Epithelial cell of esophagus (primary cell): Measurements from ENCODE around the gene ADGRL2.
A peak's percentile ranks its signal among the peaks of the same experiment; 100 is the strongest.

Experiments used
- DNase-seq: peaks from one replicate; pipeline ENCODE4 v3.0.0; 2010; ENCODE audit warnings: low read depth
- H3K4me3 ChIP-seq: 2 replicates; pipeline ENCODE4 v1.5.1; 2011; ENCODE audit warnings: mild to moderate bottlenecking, low read length, control low read depth
- TF ChIP-seq, protein P1 (sequence below): IDR thresholded peaks from 2 replicates; pipeline ENCODE4 v1.5.1; 2011; ENCODE audit warnings: low read depth, mild to moderate bottlenecking, low read length, control low read depth, inconsistent platforms; ENCODE audit not compliant: insufficient read depth; ENCODE audit errors: missing control alignments

The ADGRL2 gene

DNA sequence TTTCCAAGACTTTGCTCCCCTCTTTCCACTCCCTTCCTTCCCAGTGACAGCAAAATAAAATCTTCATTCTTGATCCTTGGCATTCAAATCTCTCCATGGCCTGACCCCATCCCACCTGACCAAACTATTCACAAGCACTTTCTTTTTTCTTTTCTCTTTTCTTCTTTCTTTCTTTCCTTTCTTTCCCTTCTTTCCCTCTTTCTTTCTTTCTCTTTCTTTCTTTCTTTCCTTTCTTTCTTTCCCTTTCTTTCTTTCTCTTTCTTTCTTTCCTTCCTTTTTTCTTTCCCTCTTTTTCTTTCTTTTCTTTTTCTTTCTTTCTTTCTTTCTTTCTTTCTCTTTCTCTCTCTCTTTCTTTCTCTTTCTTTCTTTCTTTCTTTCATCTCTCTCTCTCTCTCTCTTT is 207.1 kb downstream of the ADGRL2 start:
- TF ChIP-seq, protein P1, sequence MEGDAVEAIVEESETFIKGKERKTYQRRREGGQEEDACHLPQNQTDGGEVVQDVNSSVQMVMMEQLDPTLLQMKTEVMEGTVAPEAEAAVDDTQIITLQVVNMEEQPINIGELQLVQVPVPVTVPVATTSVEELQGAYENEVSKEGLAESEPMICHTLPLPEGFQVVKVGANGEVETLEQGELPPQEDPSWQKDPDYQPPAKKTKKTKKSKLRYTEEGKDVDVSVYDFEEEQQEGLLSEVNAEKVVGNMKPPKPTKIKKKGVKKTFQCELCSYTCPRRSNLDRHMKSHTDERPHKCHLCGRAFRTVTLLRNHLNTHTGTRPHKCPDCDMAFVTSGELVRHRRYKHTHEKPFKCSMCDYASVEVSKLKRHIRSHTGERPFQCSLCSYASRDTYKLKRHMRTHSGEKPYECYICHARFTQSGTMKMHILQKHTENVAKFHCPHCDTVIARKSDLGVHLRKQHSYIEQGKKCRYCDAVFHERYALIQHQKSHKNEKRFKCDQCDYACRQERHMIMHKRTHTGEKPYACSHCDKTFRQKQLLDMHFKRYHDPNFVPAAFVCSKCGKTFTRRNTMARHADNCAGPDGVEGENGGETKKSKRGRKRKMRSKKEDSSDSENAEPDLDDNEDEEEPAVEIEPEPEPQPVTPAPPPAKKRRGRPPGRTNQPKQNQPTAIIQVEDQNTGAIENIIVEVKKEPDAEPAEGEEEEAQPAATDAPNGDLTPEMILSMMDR, result no peak
- no peak for DNase-seq

DNA sequence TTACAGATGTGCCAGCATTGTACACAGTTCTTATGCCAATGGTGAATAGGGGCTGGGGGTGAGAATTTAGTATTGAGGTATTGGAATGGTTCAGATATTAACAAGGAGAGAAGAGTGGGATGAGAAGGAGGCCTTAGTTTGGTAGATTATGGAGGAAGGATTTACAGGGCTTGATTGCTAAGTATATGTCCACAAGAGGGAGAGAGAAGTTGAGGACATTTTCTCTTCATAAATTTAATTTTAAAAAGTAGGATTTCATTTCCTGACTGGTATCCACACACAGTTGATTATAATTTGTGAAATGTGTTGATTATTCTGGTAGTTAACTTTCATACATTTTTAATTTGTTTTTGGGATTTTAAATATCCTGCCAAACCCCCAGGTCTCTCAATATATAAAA is 213.0 kb downstream of the ADGRL2 start:
- TF ChIP-seq, protein P1, result peak; percentile 19
- no peak overlapping the region for H3K4me3 ChIP-seq
- no peak for DNase-seq

More for the DNA sequence above, 207.1 kb downstream of the ADGRL2 start:
- no peak overlapping the region for H3K4me3 ChIP-seq

DNA sequence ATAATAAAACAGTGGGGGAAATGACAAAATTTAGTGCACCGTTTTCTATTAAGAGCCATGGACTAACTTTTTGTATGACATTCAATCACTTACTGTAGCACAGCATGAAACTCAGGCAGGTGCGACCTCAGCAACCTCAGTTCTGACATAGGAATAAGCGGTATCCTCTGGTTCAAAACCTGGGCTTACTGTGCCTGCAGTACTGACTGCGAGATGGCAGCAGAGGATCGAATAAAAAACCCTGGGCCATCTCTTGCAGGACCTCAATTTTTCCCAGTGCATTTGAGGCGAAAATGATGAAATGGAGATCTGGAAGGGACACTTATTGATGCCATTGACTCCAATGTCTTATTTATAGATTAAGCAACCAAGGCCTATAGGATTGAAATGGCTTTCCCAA is 214.7 kb downstream of the ADGRL2 start:
- TF ChIP-seq, protein P1, result no peak
- H3K4me3 ChIP-seq, result no peak overlapping the region
- no peak for DNase-seq

DNA sequence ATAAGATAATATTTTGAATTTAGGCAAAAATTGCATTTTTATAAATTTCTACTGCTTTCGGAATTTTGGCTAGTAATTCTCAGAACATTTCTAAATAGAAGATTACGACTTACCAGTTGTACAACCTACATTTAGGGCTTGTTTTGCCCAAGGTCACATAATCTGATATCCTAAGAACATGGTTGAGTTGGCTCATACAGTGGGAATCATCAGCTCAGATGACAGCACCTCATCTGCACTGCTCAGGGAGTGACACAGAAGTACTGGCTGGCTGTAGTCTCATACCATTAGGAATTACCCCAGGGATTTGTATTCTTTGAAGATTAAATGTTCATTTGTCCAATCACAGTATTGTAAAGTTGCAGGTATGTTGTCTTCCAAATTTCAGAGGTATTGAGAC is 217.6 kb downstream of the ADGRL2 start:
- TF ChIP-seq, protein P1, result no peak
- no peak overlapping the region for H3K4me3 ChIP-seq
- DNase-seq, result no peak

DNA sequence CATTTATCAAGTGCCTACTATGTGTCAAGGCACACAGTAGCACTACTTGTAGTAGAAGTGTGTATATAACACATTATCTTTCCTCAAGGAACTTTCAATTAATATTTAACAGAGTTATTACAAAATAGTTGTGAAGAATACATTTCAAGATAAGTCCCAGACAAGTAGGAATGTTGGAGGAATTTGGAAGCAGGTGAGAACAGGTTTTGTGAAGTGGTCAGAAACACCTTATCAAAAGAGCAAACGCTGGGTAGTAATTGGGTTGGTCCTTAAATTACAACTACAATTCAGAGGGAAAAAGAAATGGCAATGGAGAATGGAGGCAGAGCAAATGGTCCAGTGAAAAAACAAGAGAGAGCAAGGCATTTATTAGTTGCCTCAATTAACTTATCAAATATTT is 218.8 kb downstream of the ADGRL2 start:
- no peak for DNase-seq
- no peak overlapping the region for H3K4me3 ChIP-seq
- TF ChIP-seq, protein P1, result no peak

DNA sequence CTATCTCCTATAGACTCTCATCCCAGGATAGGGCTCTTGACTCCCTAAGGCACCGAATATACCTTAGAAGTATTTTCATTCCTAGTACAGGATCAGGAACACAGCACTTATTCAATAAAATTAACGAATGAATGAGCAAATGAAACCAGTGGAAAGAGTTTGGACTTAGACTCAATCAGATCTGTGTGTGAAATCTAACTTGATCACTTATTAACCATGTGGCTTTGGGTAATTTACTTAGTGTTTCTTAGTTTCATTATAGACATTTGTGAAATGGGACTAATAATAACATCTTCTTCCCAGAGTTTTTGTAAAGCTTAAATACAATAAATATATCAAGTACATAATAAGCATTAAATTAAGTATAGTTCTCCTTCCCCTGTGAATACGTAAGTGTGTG is 230.1 kb downstream of the ADGRL2 start:
- H3K4me3 ChIP-seq, result no peak overlapping the region
- no peak for DNase-seq
- TF ChIP-seq, protein P1, result no peak

DNA sequence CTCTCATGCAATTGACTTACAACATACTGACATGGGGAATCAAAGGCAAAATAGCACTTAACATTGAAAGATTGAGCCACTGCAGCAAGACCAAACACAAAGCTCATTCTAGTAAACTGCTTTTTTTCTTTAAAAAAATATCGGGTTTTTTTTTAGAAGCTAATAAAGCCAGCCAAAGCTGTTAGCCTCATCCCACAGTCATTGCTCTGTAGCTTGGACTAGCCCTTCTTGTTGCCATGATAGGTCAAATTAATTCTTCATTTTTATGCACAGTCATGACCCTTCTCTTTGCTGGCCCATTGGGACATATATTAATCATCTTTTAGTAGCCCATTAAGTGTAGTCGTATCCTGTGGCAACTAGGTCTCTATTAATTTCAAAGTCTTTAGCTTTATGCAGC is 231.3 kb downstream of the ADGRL2 start:
- TF ChIP-seq, protein P1, result no peak
- no peak overlapping the region for H3K4me3 ChIP-seq
- no peak for DNase-seq
